Adrenal gland (tissue), 5 donors: ENCODE data around the gene LMNTD1.

Experiments
- POLR2A ChIP-seq, 2 donors: fragments of 450-650 bp; IDR thresholded peaks; one replicate each; pipeline ENCODE4 v1.6.1; 2017; ENCODE audit warnings: antibody characterized with exemption in 2 of 2, mild to moderate bottlenecking in 2 of 2, moderate library complexity in 1 of 2
- TF ChIP-seq, protein P1 (sequence below), 6 experiments: fragments of 450-650 bp in 4 of 6; fragments of 200-600 bp in 2 of 6; sonication (generic) in 1 of 6; IDR thresholded peaks; 1 replicate in 5 of 6; 2 replicates in 1 of 6; pipeline versions ENCODE4 v1.5.1 to v1.8.0; 2016 to 2021; ENCODE audit warnings: antibody characterized with exemption in 6 of 6, mild to moderate bottlenecking in 2 of 6, moderate library complexity in 1 of 6
- donor health status: DM: no; HTN: no; CAD: no.

DNA sequence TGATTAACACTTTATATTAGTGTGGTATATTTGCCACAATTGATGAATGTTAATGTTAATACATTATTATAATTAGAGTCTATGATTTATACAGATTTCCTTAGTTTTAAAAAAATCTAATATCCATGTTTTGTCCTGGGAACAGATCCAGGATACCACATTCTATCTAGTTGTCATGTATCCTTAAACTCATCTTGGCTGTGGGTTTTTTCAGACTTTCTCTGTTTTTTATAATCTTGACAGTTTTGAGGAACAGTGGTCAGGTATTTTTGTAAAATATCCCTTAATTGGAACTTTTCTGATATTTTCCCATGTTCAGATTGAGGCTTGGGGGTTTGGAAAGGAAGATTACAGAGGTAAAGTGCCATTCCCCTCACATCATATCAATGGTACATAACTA, 104.1 kb downstream of the LMNTD1 start:
- TF ChIP-seq, protein P1, sequence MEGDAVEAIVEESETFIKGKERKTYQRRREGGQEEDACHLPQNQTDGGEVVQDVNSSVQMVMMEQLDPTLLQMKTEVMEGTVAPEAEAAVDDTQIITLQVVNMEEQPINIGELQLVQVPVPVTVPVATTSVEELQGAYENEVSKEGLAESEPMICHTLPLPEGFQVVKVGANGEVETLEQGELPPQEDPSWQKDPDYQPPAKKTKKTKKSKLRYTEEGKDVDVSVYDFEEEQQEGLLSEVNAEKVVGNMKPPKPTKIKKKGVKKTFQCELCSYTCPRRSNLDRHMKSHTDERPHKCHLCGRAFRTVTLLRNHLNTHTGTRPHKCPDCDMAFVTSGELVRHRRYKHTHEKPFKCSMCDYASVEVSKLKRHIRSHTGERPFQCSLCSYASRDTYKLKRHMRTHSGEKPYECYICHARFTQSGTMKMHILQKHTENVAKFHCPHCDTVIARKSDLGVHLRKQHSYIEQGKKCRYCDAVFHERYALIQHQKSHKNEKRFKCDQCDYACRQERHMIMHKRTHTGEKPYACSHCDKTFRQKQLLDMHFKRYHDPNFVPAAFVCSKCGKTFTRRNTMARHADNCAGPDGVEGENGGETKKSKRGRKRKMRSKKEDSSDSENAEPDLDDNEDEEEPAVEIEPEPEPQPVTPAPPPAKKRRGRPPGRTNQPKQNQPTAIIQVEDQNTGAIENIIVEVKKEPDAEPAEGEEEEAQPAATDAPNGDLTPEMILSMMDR (IDR thresholded peaks at IDR 0.05): no peak
- no peak for TF ChIP-seq POLR2A (IDR thresholded peaks at IDR 0.05)
